HUDEP-2 (cell line): ENCODE results near the gene WDR1.
"Not testable (repeated sequence)": the region's sequence is repeated elsewhere in the genome, so short reads cannot be mapped to it uniquely, and the experiment has no call there.

Experiments
- DNase-seq, 76 experiments: peaks; one replicate each; lab custom pipeline; 2025; ENCODE audit not compliant: unreplicated experiment in 76 of 76; lab: John Stamatoyannopoulos, UW

The WDR1 gene

DNA sequence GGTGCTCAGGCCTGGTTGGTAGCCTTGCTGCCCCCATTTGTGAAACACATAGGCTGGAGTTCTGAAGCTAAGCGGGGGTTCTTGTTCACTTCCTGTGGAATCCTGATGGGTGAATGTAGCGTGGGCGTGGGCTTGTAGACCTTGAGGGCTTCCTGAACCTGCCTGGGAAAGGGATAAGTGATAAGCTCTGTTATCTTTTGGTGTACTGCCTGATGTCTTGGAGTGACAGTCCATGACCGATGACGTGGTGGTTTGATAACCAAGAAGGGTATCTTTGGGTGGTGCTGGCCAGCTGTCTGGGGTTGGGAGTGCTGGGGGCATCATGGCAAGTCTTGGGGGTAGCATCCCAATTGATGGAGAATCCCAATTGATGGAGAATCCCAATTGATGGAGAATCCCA, 17.5 kb upstream of the WDR1 start:
- no peak for DNase-seq

DNA sequence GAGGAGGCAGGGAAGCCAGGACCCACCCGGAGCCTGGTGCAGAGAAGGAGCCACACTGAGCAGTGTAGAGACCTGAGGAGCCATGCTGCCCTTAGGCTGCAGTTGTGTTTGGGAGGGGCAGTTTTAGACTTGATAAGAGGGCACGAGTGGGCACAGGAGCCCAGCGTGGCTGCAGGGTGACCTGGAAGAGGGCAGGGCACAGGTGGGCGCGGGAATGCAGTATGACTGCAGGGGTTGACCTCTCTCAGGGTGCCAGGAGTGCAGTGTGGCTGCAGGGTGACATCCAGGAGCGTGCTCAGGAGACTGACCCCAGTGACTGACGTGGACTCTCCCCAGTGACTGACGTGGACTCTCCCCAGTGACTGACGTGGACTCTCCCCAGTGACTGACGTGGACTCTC, 14.6 kb upstream of the WDR1 start:
- DNase-seq, result no peak

DNA sequence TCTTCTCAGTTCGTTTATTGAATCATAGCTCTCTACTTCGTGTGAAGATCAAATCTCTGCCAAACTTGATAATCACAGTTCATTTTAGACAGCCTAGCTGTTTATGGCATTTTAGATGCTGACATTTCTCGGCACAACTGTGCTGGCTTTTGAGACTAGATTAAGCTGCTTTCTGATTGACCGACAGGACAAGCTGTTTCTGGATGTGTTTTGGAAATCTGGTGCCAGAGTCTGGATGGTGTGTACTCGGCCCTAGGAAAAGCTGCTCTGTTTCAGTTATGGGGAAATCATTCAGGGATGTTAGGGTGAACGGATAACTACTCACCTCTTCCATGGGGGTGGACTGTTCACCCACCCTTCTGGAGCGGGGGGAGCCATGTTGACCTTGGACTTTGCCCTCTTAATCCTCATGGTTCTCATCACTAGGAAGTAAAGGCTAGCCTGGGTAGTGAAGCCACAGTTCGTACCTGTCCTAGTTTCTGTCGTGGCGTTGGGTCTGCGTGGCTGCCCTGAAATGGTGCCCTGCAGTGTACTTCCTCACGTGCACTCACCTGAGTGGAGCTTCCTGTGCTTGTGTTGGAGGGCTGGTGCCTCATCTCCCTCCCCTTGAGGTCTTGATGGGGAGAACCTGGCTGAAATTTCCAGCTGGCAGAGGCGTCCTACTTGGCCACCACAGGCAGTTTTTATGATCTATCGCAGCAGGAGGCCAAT, 13.7 kb upstream of the WDR1 start:
- no peak for DNase-seq

DNA sequence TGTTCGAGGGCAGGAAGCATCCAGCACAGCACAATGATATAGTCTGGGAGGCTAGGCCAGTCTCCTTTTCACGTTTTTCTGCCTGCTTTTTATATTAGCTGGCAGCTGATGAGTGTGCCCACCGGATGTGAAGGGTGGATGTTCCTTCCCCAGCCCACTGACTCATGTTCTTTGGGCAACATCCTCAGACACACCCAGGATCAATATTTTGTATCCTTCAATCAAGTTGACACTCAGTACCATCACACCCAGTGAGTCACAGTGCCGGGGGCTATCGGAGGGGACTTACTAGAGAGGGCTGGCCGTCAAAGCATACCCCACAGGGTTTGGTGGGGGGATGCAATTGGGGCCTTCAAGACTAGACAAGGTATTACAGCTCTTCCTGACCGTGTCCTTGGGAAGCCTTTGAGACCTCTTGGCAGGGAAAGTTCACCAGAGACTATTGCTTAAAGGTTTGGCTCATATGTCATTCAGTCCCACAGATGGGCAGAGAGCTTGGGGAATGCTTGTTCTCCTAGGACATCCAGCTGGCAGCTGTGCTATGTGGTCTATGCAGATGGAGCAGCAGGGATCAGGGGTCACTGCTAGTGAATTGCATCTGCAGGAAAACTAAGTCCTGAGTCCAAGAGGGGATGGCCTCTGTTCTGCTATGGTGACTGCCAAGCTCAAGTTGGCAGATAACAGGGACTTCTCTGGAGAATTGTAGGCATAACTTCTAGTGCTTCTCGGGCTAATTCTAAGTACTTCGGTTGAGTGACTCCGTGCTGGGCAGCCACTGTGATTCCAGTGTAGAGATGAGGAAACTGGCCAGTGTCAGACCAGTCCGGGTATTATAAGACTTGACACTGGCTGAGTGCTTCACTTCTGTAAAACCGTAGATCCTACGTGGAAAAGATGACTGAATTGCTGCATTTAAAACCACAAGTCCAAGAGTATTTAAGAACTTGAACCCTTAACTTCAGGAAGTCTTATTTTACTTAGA, 12.9 kb upstream of the WDR1 start:
- DNase-seq, result no peak

DNA sequence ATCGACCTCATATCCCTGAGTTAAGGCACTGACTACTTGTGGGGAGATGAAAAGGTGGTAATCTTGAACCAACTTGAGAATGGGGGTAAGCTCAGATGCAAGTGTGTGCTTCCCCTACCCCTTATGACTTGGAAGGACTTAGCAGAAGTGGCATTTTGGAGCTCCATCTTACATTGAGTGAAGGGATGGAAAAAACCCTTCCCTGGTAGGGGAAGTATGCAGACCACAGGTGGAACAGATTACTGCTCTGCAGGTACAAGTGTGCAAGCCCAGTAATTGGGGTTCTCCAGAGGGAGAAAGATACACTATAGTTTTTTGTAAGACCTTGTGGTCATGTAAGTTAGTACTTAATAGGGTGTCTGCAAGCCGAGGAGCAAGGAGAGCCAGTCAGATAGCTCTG, 12.2 kb upstream of the WDR1 start:
- DNase-seq, result no peak

DNA sequence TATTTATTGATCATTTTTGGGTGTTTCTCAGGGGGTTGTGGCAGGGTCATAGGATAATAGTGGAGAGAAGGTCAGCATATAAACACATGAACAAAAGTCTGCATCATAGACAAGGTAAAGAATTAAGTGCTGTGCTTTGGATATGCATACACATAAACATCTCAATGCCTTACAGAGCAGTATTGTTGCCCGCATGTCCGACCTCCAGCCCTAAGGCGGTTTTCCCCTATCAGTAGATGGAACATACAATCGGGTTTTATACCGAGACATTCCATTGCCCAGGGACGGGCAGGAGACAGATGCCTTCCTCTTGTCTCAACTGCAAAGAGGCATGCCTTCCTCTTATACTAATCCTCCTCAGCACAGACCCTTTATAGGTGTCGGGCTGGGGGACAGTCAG, 10.9 kb upstream of the WDR1 start:
- not testable (repeated sequence) for DNase-seq

DNA sequence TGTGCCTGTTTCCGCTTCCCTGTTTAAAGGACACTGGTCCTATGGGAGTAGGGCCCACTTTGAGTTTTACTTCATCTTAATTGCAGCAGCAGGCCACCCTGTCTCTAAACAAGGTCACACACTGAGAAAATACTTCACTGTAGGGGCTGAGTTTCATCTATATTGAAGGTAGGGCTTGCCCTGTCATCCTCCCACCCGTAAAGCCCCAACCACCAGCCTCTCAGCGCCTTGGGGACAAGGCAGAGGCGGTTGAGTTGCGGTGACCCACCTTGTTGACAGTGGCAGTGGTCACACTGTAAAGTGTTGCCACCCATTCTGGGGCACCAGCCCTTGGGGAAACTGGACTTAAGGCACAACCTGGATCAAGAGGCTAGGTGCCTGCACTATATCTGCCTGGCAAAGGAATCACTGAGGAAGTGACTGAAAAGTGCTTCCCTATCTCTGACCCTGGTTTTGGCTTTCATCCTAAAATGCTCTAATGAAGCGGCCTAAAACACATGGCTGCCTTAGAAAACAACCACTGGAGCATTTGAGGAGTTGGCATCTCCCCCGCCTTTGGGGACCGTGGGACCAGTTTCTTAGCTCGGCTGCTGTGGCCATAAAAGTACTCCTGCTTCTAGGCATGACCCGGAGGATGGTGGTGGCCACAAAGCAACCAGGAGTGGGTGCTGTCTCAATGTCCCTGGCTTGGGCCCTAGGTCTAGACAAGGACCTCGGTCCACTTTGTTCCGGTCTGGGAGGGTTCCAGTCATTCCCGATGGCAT, 7.8 kb upstream of the WDR1 start:
- DNase-seq, result peak in 2 of 76 experiments; percentile 5 to 7

DNA sequence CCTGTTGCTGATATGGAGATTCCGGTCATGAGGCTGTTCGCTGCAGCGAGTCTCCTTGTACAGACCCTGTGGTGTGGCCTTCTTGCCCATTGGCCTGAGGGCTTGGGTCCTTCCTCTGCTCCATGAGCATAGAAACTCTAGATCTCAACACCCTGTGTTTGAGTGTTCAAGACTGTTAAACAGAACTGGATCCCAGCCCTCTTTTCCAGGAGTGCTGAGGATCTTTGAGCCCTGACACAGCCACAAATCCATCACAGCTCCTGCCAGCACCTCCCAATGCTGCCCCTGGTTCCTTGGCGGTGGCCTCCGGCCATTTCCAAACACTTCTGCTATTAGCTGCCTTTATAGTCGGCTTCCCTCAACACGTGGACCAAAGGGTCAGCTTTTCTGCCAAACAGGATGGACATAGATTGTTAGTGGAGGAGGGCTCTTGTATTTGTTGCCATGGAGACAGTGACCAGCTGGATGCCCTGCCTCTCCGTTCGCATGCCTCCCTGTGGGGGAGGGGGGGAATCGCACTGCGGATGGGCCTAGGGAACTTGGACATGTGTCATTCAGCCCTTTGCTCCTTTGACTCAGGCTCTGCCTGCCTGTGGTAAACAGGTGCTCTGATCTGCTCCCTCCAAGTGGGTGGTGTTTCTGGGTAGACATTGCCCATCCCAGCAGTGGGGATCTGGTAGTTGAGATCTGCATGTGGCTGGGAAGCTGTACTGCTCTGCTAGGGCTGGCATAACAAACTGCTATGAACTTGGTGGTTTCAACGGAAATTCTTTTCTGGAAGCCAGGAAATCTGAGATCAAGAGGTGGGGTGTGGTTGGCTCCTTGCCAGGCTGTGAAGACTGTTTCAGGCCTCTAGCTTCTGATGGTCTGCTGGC, 6.9 kb upstream of the WDR1 start:
- DNase-seq, result peak in 17 of 76 experiments; percentile 2 to 35 (median 15)

DNA sequence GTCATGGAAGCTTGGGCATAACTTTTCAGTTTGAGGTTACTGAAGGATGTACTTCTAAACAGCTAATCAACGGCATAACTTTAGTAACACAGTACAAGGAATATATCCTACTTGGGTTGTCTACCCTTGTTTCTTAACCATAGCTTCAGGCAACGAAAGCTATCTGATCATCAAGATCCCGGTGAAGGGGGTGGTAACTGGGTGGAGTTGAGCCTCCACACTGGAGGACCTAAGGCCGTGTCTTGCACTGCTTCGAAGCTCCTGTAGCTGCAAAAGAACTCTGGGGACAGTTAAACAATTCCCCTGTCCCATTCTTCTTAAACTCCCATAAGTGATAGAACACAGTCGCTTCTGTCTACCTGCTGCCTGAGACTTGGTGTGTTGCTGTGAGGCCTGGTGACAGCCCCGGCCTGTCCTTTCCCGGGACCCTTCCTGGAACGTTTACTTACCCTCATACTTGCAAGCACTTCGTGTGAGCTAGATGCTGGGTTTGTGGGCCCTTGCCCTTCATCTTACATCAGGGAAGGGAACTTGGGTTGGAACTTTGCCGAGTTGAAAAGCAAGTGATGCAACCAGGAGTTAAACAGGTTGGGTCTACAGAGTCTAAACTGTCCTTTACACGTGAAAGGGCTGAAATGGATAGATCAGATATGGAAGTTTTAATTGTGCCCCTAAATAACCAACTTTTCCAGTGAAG, 5.8 kb upstream of the WDR1 start:
- DNase-seq, result no peak

DNA sequence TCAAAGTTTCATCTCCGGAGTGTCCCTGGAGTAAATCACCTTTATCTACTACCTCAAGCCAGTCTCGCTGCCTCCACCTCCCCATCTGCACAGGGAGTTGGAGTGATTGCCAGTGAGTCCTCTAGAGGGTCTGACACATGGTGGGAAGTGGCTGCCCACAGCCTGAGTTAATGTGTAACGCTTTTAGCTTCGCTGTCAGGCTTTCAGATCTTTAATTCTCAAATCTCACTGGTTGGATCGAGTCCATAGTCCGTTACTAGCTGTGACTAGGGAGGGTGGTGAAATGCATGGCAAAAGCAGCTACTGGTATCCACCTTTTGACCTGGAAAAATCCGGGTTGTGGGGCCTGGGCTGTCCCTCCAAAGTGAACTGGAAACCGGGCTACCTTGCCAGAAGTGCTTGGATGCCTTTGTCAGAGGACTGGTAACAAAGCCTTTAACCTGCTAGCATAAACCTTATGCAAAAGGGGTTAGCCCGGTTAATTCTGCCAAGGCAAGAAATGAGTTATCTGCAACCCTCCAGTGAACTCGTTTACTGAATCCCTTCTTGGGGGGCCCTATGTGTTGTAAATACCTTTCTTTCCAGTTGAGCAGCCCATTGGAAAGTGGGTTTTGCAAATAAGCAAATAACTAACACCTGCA, 5.1 kb upstream of the WDR1 start:
- DNase-seq, result no peak

DNA sequence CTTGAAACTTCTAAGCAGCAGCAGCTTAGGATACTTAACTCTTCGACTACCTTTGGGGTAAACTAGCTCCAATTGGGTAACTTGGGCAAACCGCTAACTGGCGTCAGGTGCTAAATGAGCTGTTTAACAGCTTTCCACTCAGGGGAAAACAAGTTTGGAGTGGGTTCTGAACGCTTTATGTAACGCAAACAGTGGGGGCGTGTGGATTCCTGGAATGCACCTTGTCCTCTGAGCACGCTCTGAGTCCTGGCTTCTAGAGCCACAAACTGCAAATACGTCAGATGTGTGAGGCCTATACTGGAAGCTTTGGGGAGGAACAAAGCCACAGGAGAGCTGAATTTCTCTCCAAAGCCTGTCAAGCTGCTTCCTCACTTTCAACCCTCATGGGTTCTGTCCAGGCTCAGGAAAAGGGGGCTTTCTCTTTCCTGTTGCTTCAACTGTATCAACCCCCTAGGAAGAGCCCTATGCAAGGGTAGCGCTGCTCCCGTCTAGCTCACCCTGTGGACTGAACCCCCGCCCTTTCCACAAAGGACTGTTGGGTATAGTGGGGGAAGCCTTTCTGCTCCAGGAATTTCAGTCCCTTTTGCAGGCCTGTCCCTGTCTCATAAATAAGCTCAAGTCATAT, 4.5 kb upstream of the WDR1 start:
- DNase-seq, result no peak

DNA sequence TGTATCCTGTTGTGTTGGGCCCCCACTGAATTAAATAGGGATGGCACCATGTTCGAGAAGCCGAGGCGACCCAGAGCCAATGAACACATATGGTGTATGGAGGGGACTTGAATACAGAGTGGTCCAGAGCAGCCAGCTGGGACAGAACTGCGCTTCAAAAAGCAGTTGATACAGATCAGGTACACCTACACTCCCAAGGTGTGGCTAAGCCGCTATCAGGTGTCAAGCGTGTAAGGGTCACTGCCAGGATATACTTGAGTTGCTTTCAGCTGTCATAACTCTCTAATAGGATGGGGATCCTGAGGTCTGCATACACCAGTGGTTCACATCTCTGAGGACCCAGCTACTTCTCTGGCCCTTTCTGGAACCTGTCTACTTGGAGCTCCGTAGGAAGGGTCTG, 3.2 kb upstream of the WDR1 start:
- DNase-seq, result no peak

DNA sequence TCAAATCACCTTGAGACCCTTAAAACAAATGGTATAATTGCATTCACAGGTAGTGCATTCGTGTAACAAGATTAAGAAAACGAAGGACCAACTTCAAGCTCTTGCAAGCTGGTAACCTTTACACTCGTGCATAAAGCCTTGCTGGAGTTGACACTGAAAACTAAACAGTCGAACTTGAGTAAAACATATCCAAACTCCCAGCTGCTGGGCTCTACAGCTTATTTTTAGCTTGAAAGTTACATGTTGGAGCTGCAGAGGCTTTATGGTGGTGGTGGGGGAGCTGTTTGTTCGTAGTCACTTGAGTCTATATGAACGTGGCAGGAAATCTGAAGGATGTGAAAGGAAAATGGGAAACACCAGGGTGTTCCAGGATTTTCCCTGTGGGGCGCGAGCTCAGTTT, 2.7 kb upstream of the WDR1 start:
- DNase-seq, result no peak

DNA sequence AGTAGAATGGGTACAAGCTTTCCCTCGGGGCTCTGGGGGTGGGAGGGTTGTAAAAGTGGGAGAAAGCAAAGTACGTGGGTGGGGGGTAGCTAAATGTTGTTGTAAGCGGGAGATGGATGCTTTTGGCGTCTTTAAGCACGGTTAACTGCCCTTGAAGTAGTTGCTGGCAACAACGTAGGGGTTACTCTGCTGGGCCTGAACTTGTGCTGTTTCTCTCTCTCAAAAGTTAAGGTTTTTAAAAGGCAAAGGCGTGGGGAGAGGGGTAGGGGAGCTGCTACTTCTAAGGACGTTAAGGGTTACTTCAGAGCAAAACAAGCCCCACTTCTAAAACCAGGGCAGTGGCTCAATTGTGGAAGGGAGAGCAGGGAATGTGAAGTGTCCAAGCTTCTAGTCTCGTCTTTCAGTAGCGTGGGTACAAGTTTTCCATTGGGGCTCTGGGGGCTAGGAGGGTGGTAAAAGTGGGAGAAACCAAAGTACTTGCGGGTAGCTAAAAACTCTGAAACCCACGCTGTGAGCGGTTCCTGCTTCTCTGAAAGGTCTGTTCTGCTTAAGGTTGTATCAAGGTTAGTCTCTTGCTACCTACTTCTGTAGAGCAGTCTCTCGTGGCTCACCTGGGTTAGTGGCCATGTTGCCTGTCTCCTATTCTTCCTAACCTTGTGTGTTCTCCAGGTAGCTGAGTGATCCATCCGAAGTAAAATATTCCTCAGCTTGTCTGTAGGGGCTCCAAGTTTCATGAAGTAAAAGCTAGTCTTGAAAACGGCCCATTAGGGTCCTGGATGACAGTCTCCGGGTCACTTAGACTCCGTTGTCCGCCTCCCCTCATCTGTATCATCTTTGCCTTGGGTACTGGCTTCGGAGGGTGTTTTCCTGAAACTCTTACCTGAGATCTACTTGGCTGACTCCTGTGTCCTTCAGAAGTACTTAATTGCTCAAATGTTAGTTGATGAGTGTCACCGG, 1.7 kb upstream of the WDR1 start:
- DNase-seq, result no peak

DNA sequence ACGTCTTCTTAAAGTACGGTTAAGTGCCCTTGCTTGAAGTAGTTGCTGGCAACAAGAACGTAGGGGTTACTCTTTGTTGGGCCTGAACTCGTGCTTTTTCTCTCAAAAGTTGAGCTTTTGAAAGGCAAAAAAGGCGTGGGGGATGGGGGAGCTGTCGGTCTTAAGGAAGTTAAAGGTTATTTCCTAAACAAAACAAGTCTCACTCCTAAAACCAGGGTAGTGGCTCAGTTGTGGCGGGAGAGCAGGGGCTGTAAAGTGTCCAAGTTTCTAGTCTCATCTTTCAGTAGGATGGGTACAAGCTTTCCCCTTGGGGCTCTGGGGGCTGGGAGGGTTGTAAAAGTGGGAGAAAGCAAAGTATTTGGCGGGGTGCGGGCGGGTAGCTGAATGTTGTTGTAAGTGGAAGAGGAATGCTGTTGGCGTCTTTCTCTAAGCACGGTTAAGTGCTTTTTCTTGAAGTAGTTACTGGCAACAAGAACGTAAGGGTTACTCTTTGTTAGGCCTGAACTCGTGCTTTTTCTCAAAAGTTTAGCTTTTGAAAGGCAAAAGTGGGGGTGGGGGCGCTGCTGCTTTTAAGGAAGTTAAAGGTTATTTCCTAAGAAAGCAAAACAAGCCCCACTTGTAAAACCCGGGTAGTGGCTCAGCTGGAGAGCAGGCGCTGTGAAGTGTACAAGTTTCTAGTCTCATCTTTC, 904 bp upstream of the WDR1 start:
- peak in 2 of 76 experiments; percentile 44 to 56 for DNase-seq

DNA sequence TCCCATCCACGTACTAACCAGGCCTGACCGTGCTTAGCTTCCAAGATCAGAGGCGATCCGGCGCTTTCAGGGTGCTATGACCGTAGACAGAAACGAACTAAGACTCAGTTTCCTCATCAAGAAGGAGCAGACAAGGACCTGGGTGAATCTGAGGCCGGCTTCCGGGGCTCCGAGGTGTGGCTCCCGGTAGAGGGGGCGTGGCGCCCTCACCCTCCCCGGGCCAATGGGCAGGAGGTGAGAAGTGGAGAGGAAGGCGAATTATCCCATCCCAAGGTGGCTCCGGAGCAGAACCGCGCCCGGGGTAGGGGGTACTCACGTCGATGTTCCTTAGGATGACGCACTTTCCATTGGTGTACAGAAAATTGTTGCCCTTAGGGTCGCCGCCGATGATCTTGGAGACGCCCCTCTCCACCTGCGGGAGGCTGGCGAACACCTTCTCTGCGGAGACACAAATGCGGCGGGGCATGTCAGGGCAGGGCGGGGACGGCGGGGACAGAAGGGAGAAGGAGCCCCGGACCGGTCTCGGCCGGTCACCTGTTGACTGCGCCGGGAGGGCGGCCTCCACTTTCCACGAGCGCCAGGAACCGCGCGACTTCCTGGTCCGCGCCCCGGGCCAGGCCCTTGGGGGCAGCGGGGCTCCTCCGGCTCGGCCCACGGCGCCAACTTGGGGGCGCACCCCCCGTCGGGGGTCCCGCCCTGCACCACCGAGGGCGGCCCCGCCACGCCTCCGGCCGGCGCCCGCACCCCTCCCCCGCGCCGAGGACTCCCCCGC, 616 bp downstream of the WDR1 start:
- DNase-seq, result peak in 20 of 76 experiments; percentile 5 to 39 (median 20)
